ENCODE measurements around the gene FOXJ3. TPM values are rescaled to one million over a fixed set of nuclear protein-coding genes. Genes with fewer than 3 reads are reported as not detected.

FOXJ3 gene
- total and polyA plus RNA-seq, 2 experiments from 2014 or later = 19.0 to 39.0 TPM

DNA sequence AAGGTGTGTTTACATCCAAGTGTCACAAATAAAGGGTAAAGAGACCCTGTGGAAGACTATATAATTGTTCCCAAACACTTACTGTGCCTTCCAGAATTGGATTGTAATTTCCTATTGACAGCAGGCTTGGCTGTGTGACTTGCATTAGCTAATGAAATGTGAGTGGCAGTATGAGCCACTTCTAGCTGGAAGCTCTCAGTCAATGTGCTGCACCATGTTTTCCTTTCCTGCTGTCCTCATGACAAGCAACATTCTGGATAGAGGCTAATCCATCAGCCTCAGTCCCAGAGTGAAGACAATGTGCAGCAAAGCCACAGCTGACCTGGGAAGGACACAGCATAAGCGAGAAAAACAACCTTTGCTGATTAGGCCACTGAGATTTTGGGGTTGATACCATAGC is 5.9 kb upstream of the FOXJ3 start:
- Histone ChIP-seq H3K27me3 (no peaks in the 10 kb centered on the region), H3K9me2 (replicated peaks; ENCODE audit: insufficient read depth) (no peaks in the 10 kb centered on the region), H3K79me2 (peaks cover 4% of the 10 kb centered on the region), H3K9me3 (ENCODE audit: low read depth) (no peaks in the 10 kb centered on the region), H3K4me3 (no peak overlapping the region), H2AFZ (no peak overlapping the region), H3K27ac (peak overlapping the region; percentile 61), H3K4me2 (peak overlapping the region; percentile 49), H4K20me1 (ENCODE audit: insufficient read depth, poor library complexity, severe bottlenecking) (no peaks in the 10 kb centered on the region), H3K4me1 (ENCODE audit: insufficient read depth) (peaks cover 14% of the 10 kb centered on the region), H3K36me3 (replicated peaks; ENCODE audit: insufficient read depth, low read depth) (no peaks in the 10 kb centered on the region)
- WGBS (ENCODE audit: low lambda C conversion rate, missing lambda C conversion rate) = 83% methylated on average over 1 of the region's 1 CpG
- no peak for DNase-seq (ENCODE audit: low spot score)
- TF ChIP-seq, protein P1, sequence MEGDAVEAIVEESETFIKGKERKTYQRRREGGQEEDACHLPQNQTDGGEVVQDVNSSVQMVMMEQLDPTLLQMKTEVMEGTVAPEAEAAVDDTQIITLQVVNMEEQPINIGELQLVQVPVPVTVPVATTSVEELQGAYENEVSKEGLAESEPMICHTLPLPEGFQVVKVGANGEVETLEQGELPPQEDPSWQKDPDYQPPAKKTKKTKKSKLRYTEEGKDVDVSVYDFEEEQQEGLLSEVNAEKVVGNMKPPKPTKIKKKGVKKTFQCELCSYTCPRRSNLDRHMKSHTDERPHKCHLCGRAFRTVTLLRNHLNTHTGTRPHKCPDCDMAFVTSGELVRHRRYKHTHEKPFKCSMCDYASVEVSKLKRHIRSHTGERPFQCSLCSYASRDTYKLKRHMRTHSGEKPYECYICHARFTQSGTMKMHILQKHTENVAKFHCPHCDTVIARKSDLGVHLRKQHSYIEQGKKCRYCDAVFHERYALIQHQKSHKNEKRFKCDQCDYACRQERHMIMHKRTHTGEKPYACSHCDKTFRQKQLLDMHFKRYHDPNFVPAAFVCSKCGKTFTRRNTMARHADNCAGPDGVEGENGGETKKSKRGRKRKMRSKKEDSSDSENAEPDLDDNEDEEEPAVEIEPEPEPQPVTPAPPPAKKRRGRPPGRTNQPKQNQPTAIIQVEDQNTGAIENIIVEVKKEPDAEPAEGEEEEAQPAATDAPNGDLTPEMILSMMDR (IDR thresholded peaks at IDR 0.05; ENCODE audit: poor library complexity) = no peak
- TF ChIP-seq EZH2 (IDR thresholded peaks at IDR 0.05; ENCODE audit: borderline replicate concordance) (no peak), EZH2phosphoT487 (IDR thresholded peaks at IDR 0.05; ENCODE audit: low read depth, severe bottlenecking, unreplicated experiment) (no peak)

DNA sequence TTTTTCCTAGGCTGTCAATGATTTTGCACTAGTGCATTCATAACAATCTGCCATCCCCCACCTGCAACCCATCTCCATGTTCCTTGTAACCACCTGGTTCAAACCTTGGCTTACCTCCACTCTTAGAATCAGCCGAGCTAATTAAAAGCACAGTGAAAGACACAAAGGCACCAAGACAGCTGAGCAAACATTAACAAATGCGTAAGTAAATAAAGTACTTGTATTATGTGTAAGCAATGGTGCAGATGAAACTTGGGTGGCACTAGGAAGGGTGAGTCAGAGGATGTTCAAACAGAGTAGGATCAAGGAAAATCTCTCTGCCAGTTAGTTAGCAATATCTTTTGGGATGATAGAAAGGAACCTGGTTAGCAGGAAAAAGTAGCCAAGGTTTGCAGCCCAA is 5.1 kb upstream of the FOXJ3 start:
- TF ChIP-seq, protein P1 (IDR thresholded peaks at IDR 0.05; ENCODE audit: poor library complexity) = no peak
- TF ChIP-seq EZH2phosphoT487 (IDR thresholded peaks at IDR 0.05; ENCODE audit: low read depth, severe bottlenecking, unreplicated experiment) (no peak), EZH2 (IDR thresholded peaks at IDR 0.05; ENCODE audit: borderline replicate concordance) (no peak)
- peaks cover 4% of the 10 kb centered on the region for H3K79me2 ChIP-seq
- no peaks in the 10 kb centered on the region for H3K36me3 ChIP-seq (replicated peaks; ENCODE audit: insufficient read depth, low read depth)
- H3K4me1 ChIP-seq (ENCODE audit: insufficient read depth) = peaks cover 14% of the 10 kb centered on the region
- H3K9me2 ChIP-seq (replicated peaks; ENCODE audit: insufficient read depth) = no peaks in the 10 kb centered on the region
- peak; percentile 67 for DNase-seq (ENCODE audit: low spot score)
- H2AFZ ChIP-seq = no peak overlapping the region
- H3K27ac ChIP-seq = peak overlapping the region; percentile 61
- H3K4me2 ChIP-seq = no peak overlapping the region
- H3K4me3 ChIP-seq = no peak overlapping the region
- H4K20me1 ChIP-seq (ENCODE audit: insufficient read depth, poor library complexity, severe bottlenecking) = no peaks in the 10 kb centered on the region
- no peaks in the 10 kb centered on the region for H3K27me3 ChIP-seq
- no peaks in the 10 kb centered on the region for H3K9me3 ChIP-seq (ENCODE audit: low read depth)
- WGBS (ENCODE audit: low lambda C conversion rate, missing lambda C conversion rate) = 31% methylated on average over 2 of the region's 2 CpGs

GRCh38 chr1:42336978-42337377 is 1.9 kb upstream of the FOXJ3 start:
- Histone ChIP-seq H4K20me1 (ENCODE audit: insufficient read depth, poor library complexity, severe bottlenecking) (peaks cover 25% of the 10 kb centered on the region), H3K4me2 (peak overlapping the region; percentile 80), H3K4me3 (no peak overlapping the region), H3K36me3 (replicated peaks; ENCODE audit: insufficient read depth, low read depth) (no peaks in the 10 kb centered on the region), H3K27me3 (no peaks in the 10 kb centered on the region), H2AFZ (no peak overlapping the region), H3K27ac (peak overlapping the region; percentile 98), H3K9me2 (replicated peaks; ENCODE audit: insufficient read depth) (no peaks in the 10 kb centered on the region), H3K9me3 (ENCODE audit: low read depth) (no peaks in the 10 kb centered on the region), H3K79me2 (peaks cover 33% of the 10 kb centered on the region), H3K4me1 (ENCODE audit: insufficient read depth) (peaks cover 22% of the 10 kb centered on the region)
- DNase-seq (ENCODE audit: low spot score) = no peak
- 43% methylated on average over 6 of the region's 6 CpGs for WGBS (ENCODE audit: low lambda C conversion rate, missing lambda C conversion rate)
- TF ChIP-seq EZH2 (IDR thresholded peaks at IDR 0.05; ENCODE audit: borderline replicate concordance) (no peak), EZH2phosphoT487 (IDR thresholded peaks at IDR 0.05; ENCODE audit: low read depth, severe bottlenecking, unreplicated experiment) (no peak)
- TF ChIP-seq, protein P1 (IDR thresholded peaks at IDR 0.05; ENCODE audit: poor library complexity) = no peak
